HG03066 (cell line): ENCODE data around the gene FGF11.
"Not testable (repeated sequence)": the region's sequence is repeated elsewhere in the genome, so short reads cannot be mapped to it uniquely, and the experiment has no call there.

Experiments used
- ATAC-seq: cut with Tn5 transposase; IDR thresholded peaks from one replicate; pipeline ENCODE4 v1.9.1; 2021; ENCODE audit warnings: low read depth; ENCODE audit not compliant: unreplicated experiment

Gene FGF11

DNA sequence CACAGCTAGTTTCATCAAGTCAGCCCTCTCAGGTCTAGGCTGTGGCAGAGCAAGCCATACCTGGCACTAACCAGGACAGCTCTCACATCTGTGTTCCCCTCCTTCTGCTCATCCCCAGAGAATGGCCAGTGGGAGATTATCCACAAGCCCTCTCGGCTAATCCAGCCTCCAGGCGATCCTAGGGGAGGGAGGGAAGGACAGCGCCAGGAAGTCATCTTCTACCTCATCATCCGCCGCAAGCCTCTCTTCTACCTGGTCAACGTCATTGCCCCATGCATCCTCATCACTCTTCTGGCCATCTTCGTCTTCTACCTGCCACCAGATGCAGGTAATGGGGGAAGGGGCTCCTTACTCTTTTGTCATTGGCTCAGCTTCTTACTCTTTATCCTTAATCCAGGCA is 9.1 kb downstream of the FGF11 start:
- no peak for ATAC-seq

GRCh38 chr17:7459961-7460545 is 20.7 kb downstream of the FGF11 start:
- ATAC-seq = no peak

DNA sequence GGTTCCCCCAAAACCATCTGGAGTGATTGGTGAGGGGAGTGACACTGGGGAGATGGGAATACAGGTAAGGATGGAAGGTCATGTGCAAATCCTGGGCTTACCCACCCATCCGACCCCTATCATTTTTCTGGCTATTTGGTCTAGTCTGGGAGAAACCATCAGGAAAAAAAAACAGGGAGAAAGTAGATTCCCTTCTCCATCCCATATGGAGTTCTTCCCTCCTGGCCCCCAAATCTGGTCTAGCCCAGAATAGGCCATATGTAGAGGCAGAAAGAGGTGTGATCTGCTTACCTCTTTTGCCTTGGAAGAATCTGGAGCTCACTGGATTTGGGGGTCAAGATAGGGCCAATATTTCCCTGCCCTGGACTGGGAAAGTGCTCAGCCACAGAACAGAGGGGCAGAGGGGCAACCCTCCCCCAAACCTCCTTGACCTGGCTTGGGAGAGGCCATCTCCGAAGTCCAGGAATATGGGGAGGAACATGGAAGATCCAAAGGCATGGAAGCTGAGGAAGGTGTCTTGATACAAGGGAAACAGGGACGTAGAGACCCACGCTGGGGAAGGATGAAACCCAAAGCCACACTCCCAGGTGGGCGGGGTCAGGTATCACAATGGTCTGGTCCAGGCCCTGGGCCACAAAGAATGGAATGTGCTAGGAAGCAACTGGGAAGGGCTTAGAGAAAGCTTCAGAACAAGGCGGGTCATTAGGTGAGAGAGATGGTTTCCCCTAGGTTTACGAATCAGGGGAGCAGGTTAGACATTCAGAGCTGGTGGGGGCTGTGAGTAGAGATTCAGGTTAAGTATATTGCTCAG is 21.7 kb downstream of the FGF11 start:
- no peak for ATAC-seq

- ATAC-seq = no peak
Measured at GRCh38 chr17:7462474-7463371, 23.4 kb downstream of the FGF11 start.

DNA sequence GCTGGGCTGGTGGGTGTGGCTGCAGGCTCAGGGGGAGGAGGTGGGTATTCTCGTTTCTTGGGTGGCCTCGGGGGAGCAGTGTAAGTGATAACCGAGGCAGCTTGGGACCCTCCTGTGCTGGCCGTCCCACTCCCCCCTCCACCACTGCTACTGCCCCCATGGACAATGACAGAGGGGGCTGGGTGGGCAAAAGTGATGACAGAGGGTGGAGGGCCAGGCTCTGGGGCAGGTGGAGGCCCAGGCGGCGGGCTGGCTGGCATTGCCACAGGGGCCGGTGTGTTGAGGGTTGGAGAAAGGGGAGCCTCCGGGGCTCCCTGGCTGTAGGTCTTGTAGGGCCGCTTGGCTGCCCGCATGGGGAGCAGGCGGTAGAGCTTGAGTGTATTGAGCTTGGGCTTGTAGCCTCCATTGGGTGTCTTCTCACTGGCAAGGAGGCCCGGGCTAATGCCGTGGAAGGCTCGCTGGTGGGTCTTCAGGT is 24.1 kb downstream of the FGF11 start:
- no peak for ATAC-seq

DNA sequence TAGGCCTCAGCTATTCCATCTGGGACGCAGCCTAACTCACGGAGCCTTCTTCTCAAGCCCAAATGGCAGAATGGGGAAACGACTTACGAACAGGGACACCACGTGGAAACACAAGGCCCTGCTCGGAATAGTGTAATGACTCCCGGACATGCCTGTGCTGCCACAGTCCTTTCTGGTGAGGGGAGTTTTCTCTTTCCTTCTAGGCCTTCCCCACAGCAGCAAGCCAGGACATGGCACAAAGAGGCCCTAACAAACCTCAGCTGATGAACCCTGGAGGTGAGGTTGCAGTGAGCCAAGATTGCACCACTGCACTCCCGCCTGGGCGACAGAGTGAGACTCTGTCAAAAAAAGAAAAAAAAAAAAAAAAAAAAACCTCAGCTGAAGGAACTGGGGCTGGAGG is 24.8 kb downstream of the FGF11 start:
- no peak for ATAC-seq

GRCh38 chr17:7465597-7466275 is 26.4 kb downstream of the FGF11 start:
- no peak for ATAC-seq

- no peak for ATAC-seq
Measured at GRCh38 chr17:7466318-7466638, 27.0 kb downstream of the FGF11 start.

DNA sequence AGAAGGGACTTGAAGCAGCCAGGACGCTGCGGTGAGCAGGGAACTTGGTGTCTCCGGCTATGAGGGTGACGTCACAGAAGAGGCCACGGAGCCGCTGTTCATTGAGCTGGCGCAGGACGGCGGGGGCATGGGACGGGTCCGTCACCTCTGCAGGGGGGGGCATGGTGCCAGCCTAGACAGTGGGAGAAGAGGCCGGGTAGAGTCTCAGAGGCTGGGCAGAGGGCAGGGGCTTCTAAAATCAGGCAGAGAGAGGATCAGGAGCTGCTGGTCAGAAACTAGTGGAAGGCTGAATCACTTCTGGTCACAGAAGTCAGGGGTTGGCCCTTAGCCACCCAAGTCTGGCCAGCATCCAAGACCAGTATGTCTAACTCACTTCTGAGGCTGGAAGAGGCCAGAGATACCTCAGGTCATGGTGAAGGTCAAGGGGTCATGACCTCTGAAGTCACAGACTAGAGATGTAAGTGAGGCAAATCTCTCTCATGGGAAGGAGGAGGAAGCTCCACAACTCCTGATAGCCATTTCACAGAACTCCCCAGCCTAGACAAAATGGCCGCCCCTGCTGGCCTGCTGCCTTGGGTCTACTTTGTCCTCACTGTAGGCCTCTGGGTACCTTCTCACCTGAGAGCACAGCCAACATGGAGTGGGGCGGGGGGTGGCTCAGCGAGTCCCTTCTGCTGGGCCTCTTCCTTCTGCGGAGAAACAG is 27.5 kb downstream of the FGF11 start:
- ATAC-seq = no peak

DNA sequence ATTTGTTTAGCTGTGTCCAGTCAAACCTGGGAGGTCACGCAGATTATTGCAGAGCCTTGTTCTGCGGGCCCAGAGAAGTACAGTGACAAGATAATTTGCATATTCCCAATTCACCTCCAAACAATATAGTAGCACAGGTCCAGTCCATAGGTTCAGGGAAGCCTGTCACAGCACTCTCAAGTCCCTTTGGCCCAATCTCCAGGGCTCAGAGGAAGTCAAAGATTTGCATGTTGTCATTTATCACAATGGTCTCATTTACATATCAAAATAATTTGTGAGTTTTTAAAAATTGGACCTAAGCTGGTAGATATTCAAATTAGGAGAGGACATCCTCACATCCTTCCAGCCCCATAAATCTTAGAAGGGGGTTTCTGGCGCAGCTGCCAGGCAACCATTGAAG is 28.2 kb downstream of the FGF11 start:
- no peak for ATAC-seq

- no peak for ATAC-seq
Measured at GRCh38 chr17:7468290-7468689, 29.0 kb downstream of the FGF11 start.

- ATAC-seq = no peak
Measured at GRCh38 chr17:7468804-7469389, 29.6 kb downstream of the FGF11 start.

DNA sequence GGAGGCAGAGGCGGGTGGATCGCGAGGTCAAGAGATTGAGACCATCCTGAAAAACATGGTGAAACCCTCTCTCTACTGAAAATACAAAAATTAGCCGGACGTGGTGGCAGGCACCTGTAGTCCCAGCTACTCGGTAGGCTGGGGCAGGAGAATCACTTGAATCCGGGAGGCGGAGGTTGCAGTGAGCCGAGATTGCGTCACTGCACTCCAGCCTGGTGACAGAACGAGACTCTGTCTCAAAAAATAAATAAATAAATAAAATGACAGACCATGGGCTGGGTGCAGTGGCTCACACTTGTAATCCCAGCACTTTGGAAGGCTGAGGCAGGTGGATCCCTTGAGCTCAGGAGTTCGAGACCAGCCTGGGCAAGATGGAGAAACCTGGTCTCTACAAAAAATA is 30.5 kb downstream of the FGF11 start:
- not testable (repeated sequence) for ATAC-seq

- ATAC-seq = not testable (repeated sequence)
Measured at GRCh38 chr17:7470457-7470973, 31.2 kb downstream of the FGF11 start.

- ATAC-seq = no peak
Measured at GRCh38 chr17:7471729-7472128, 32.4 kb downstream of the FGF11 start.

- not testable (repeated sequence) for ATAC-seq
Measured at GRCh38 chr17:7474767-7475166, 35.5 kb downstream of the FGF11 start.

DNA sequence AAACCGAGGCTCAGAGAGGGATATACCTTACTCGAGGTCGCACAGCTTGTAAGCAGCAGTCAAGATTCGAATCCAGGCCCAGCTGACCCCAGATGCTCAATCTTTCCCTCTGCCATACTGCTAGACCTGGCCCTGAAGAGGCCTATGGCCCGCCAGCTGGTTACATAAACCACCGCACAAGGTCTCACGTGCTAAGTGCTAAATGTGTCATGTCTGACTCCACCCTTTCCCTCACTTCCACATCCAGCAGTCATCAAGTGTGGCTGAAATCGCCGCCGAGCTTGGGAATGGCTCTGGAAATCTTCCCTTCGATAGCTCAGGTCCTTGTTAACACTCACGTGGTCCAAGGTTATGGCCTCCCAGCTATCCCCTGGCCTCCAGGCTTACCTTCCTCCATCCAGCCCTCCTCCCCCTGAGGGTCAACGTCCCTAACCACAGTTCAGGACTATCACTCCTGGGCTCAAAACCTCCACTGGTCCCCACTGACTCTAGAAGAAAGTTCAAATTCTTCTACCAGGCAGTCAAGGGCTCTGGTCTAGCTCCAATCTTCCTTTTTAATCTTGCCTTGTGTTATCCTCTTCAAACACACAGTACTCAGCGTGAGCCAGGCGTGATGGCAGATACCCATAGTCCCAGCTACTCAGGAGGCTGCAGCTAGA is 36.6 kb downstream of the FGF11 start:
- ATAC-seq = no peak

GRCh38 chr17:7476494-7476893 is 37.2 kb downstream of the FGF11 start:
- no peak for ATAC-seq

DNA sequence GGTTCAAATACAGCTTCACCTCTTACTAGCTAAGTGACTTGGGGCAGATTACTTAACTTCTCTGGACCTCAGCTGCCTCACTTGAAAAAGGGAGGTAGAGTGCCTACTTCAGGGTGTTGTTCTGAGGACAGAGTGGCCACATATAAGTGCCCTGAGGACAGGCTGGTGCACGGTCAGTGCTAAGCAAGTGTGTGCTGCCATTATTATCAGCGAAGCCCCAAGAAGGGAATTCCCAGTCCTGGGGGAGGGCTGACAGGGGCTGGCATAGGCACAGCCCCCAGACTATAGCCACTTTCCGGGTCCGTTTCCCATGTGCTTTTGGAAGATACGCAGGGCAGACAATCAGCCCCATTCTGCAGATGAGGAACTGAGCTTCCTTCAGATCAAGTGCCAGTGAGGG is 37.6 kb downstream of the FGF11 start:
- ATAC-seq = no peak
